ENCODE results near the gene RUVBL1.

GRCh38 chr3:128056258-128056657, 67.4 kb downstream of the RUVBL1 start:
- TF ChIP-seq CTCF (IDR thresholded peaks at IDR 0.05) (no peak), POLR2A (IDR thresholded peaks at IDR 0.05) (no peak)
